H1 (cell line): ENCODE measurements around the gene ASS1. TPM values are rescaled to one million over a fixed set of nuclear protein-coding genes. Genes with fewer than 3 reads are reported as not detected.

Source experiments
- CTCF ChIA-PET: fragments of 300-600 bp; sonication (Branson Sonifier 250); formaldehyde crosslinking; loops from one replicate; lab custom pipeline; 2021; ENCODE audit not compliant: partially characterized antibody; lab: Charles Lee
- POLR2A ChIA-PET: fragments of 300-600 bp; sonication (Branson Sonifier 250); formaldehyde crosslinking; loops from one replicate; lab custom pipeline; 2021; ENCODE audit warnings: inconsistent platforms; ENCODE audit not compliant: partially characterized antibody; lab: Charles Lee
- DNase-seq, 2 experiments: peaks; one replicate each; pipeline versions ENCODE4 v3.0.0 to v3.0.0-alpha.2; 2010 to 2022; ENCODE audit warnings: low spot score in 2 of 2, low read depth in 1 of 2, mixed read lengths in 1 of 2
- FAIRE-seq: peaks from 2 replicates; lab custom pipeline; 2011; peaks lifted over from hg19 to GRCh38; lab: Jason Lieb, UNC
- H2AFZ ChIP-seq: 2 replicates; pipeline ENCODE4 v1.8.1; 2012; ENCODE audit warnings: low read length, inconsistent platforms
- H2AK5ac ChIP-seq: 2 replicates; pipeline ENCODE4 v1.6.1; 2013; ENCODE audit warnings: low read depth, low read length
- H2BK120ac ChIP-seq: replicated peaks from 2 replicates; pipeline ENCODE3; 2013; ENCODE audit warnings: low read depth, low read length, inconsistent platforms
- H2BK12ac ChIP-seq: 2 replicates; pipeline ENCODE4 v1.6.1; 2013; ENCODE audit warnings: low read depth, low read length
- H2BK15ac ChIP-seq: 2 replicates; pipeline ENCODE4 v1.6.1; 2013; ENCODE audit warnings: low read length
- H2BK20ac ChIP-seq: 2 replicates; pipeline ENCODE4 v1.6.1; 2013; ENCODE audit warnings: low read length
- H2BK5ac ChIP-seq: 2 replicates; pipeline ENCODE4 v1.6.1; 2013; ENCODE audit warnings: low read depth, low read length
- H3K14ac ChIP-seq: 2 replicates; pipeline ENCODE4 v1.6.1; 2013; ENCODE audit warnings: inconsistent platforms; ENCODE audit not compliant: insufficient read length
- H3K18ac ChIP-seq: 2 replicates; pipeline ENCODE4 v1.6.1; 2013; ENCODE audit warnings: low read length; ENCODE audit errors: extremely low read depth
- H3K23ac ChIP-seq: 2 replicates; pipeline ENCODE4 v1.6.1; 2013; ENCODE audit warnings: inconsistent platforms; ENCODE audit not compliant: insufficient read length
- H3K23me2 ChIP-seq: 2 replicates; pipeline ENCODE4 v1.6.1; 2013; ENCODE audit warnings: low read depth, low read length
- H3K27ac ChIP-seq: 2 replicates; pipeline ENCODE4 v1.6.1; 2011; ENCODE audit warnings: low read depth, low read length, inconsistent platforms
- H3K27me3 ChIP-seq, 4 experiments: replicated peaks in 1 of 4; 1 replicate in 1 of 4; 2 replicates in 3 of 4; pipeline versions ENCODE4 v1.6.1 to v1.8.1; 2011 to 2013; ENCODE audit warnings: low read length in 3 of 4, mild to moderate bottlenecking in 3 of 4, inconsistent platforms in 2 of 4, mixed read lengths in 2 of 4, moderate library complexity in 1 of 4; ENCODE audit not compliant: control insufficient read depth in 3 of 4, insufficient read depth in 3 of 4; ENCODE audit errors: extremely low read depth in 1 of 4
- H3K36me3 ChIP-seq, 4 experiments: 2 replicates each; pipeline versions ENCODE4 v1.6.1 to v1.8.1; 2011 to 2013; ENCODE audit warnings: mild to moderate bottlenecking in 4 of 4, low read length in 3 of 4, moderate library complexity in 2 of 4, control low read depth in 1 of 4, inconsistent platforms in 1 of 4; ENCODE audit not compliant: insufficient read depth in 4 of 4, control insufficient read depth in 2 of 4
- H3K4ac ChIP-seq: replicated peaks from 2 replicates; pipeline ENCODE3; 2013; ENCODE audit warnings: low read length, low read depth, mixed read lengths, inconsistent platforms; ENCODE audit not compliant: insufficient read length
- H3K4me1 ChIP-seq, 4 experiments: replicated peaks in 1 of 4; 1 replicate in 1 of 4; 2 replicates in 3 of 4; pipeline versions ENCODE4 v1.6.1 to v1.8.1; 2011 to 2013; ENCODE audit warnings: low read length in 3 of 4, inconsistent platforms in 2 of 4, mixed read lengths in 1 of 4; ENCODE audit not compliant: insufficient read depth in 4 of 4, control insufficient read depth in 3 of 4
- H3K4me2 ChIP-seq, 2 experiments: 2 replicates each; pipeline versions ENCODE4 v1.6.1 to v1.8.1; 2011 to 2013; ENCODE audit warnings: low read depth in 2 of 2, low read length in 2 of 2, control low read depth in 1 of 2, inconsistent platforms in 1 of 2, mild to moderate bottlenecking in 1 of 2; ENCODE audit not compliant: insufficient read depth in 1 of 2
- H3K4me3 ChIP-seq, 4 experiments: fragments of 200-600, 300-600 bp in 1 of 4; sonication (generic), shearing (Covaris generic), sonication (Bioruptor Twin) in 1 of 4; 2 replicates each; pipeline versions ENCODE4 v1.5.1 to v1.8.1; 2011 to 2016; ENCODE audit warnings: low read length in 4 of 4, low read depth in 3 of 4, control low read depth in 2 of 4, inconsistent platforms in 2 of 4, mild to moderate bottlenecking in 2 of 4, mixed read lengths in 1 of 4, moderate library complexity in 1 of 4; ENCODE audit not compliant: insufficient read depth in 2 of 4; ENCODE audit errors: extremely low read depth in 1 of 4
- H3K56ac ChIP-seq: replicated peaks from 2 replicates; pipeline ENCODE3; 2013; ENCODE audit warnings: low read depth, mild to moderate bottlenecking, mixed read lengths, low read length, inconsistent platforms; ENCODE audit not compliant: insufficient read length
- H3K79me1 ChIP-seq: 2 replicates; pipeline ENCODE4 v1.6.1; 2013; ENCODE audit warnings: low read depth, low read length, control low read depth
- H3K79me2 ChIP-seq, 2 experiments: 2 replicates each; pipeline versions ENCODE4 v1.6.1 to v1.8.1; 2012 to 2013; ENCODE audit warnings: low read length in 2 of 2, mild to moderate bottlenecking in 2 of 2, inconsistent platforms in 1 of 2; ENCODE audit not compliant: insufficient read depth in 2 of 2, control insufficient read depth in 1 of 2
- H3K9ac ChIP-seq, 4 experiments: replicated peaks in 1 of 4; 1 replicate in 1 of 4; 2 replicates in 3 of 4; pipeline versions ENCODE4 v1.6.1 to v1.8.1; 2011 to 2013; ENCODE audit warnings: low read depth in 3 of 4, low read length in 3 of 4, control low read depth in 2 of 4, mild to moderate bottlenecking in 2 of 4, moderate library complexity in 2 of 4, inconsistent platforms in 1 of 4; ENCODE audit errors: extremely low read depth in 1 of 4
- H3K9me3 ChIP-seq, 2 experiments: 2 replicates each; pipeline versions ENCODE4 v1.6.1 to v1.8.1; 2012 to 2013; ENCODE audit warnings: mild to moderate bottlenecking in 2 of 2, moderate library complexity in 2 of 2, control low read depth in 1 of 2, inconsistent platforms in 1 of 2, low read depth in 1 of 2, low read length in 1 of 2, mixed read lengths in 1 of 2; ENCODE audit not compliant: insufficient read depth in 2 of 2
- H4K20me1 ChIP-seq, 2 experiments: replicated peaks in 1 of 2; 2 replicates each; pipeline versions ENCODE3 to v1.8.1; 2011 to 2013; ENCODE audit warnings: inconsistent platforms in 2 of 2, low read length in 2 of 2, mild to moderate bottlenecking in 1 of 2; ENCODE audit not compliant: insufficient read depth in 2 of 2, control insufficient read depth in 1 of 2
- H4K5ac ChIP-seq: 2 replicates; pipeline ENCODE4 v1.6.1; 2013; ENCODE audit warnings: low read length, low read depth, mixed read lengths, inconsistent platforms; ENCODE audit not compliant: insufficient read length
- H4K8ac ChIP-seq: 2 replicates; pipeline ENCODE4 v1.8.0; 2013; ENCODE audit warnings: mild to moderate bottlenecking, moderate library complexity, low read length, inconsistent platforms; ENCODE audit not compliant: insufficient read depth; ENCODE audit errors: extremely low read depth
- H4K91ac ChIP-seq: replicated peaks from 2 replicates; pipeline ENCODE3; 2013; ENCODE audit warnings: low read length, mixed read lengths, inconsistent platforms; ENCODE audit not compliant: insufficient read length
- CEBPB ChIP-seq: IDR thresholded peaks from 2 replicates; pipeline ENCODE4 v1.6.1; 2012; ENCODE audit warnings: low read depth, low read length
- KDM1A ChIP-seq: fragments of 200-600, 300-600 bp; sonication (generic); IDR thresholded peaks from 2 replicates; pipeline ENCODE4 v1.7.1; 2016; ENCODE audit warnings: mild to moderate bottlenecking, low read length, borderline replicate concordance
- KDM4A ChIP-seq: IDR thresholded peaks from one replicate; pipeline ENCODE4 v1.7.1; 2012; ENCODE audit warnings: low read depth, mild to moderate bottlenecking, moderate library complexity, low read length, inconsistent platforms; ENCODE audit not compliant: severe bottlenecking
- POU5F1 ChIP-seq: IDR thresholded peaks from 2 replicates; pipeline ENCODE4 v1.6.1; 2011; ENCODE audit warnings: low read depth, mild to moderate bottlenecking, low read length, moderate library complexity
- TEAD4 ChIP-seq: IDR thresholded peaks from 2 replicates; pipeline ENCODE4 v1.6.1; 2012; ENCODE audit warnings: low read depth, low read length, inconsistent platforms, mixed read lengths
- WGBS, 2 experiments: shearing (Covaris generic) in 1 of 2; methylation state at CpG; one replicate each; pipeline versions ENCODE4 v1.1.6 to v1.1.7; 2013 to 2015; ENCODE audit warnings: low lambda C conversion rate in 2 of 2, mixed read lengths in 2 of 2, inconsistent platforms in 1 of 2, low coverage in 1 of 2, missing lambda C conversion rate in 1 of 2; ENCODE audit not compliant: insufficient replicate concordance in 2 of 2, insufficient coverage in 1 of 2, insufficient read length in 1 of 2; ENCODE audit errors: extremely low coverage in 1 of 2, missing lambda C conversion rate in 1 of 2; 5-methylcytosine and 5-hydroxymethylcytosine counted together
- polyA plus RNA-seq, 7 experiments: library from polyadenylated mRNA; depleted of rRNA in 3 of 7; stranded (reverse) in 5 of 7; unstranded in 2 of 7; fragments of >200 nt in 5 of 7; fragments of 200-250 nt in 2 of 7; gene quantifications; 1 replicate in 5 of 7; 2 replicates in 1 of 7; 4 replicates in 1 of 7; pipeline versions ENCODE4 v1.2.1 to v1.2.3, GENCODE V29; 2011 to 2013; ENCODE audit warnings: missing spikeins in 2 of 7, mixed read lengths in 2 of 7
- total RNA-seq: library from RNA; stranded (reverse); fragmentation: NEBNext Ultra II Directional; extraction: Animal tissue kit (Norgen Biotek cat#: 25700); gene quantifications from 2 replicates; pipeline ENCODE4 v1.2.1, GENCODE V29; 2021

The ASS1 gene
- total and polyA plus RNA-seq, 2 of the 8 experiments (the other 6 are each of a cell fraction or from before 2014, with no cell fraction given) = 108 to 296 TPM

DNA sequence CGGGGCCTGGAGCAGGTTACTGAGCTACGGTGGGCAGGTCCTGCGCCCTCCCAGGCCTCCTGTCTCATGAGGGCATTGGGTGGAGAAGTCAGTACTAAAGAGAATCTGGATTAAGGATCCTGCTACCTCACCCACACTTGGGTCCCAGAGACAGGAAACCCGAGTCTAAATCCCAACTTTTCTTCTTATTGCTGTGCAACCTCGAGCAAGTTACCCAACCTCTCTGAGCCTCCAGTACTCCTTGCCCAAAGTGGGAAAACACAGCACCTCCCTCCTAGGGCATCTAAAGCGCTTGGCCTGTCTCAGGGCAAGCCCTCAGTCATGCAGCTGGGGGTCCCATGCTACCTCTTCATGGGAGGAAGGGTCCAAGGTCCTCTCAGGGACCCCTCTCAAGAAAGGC, 28.2 kb downstream of the ASS1 start:
- Histone ChIP-seq H3K4me3 (no peak overlapping the region), H3K23me2 (0 out of 2 replicates have a peak, but pooled peaks cover 3% of the 10 kb centered on the region), H2BK5ac (no peak overlapping the region), H2BK12ac (peak overlapping the region; percentile 75; the same call in 1 of the 2 replicates), H3K27ac (no peak overlapping the region; the same call in 1 of the 2 replicates), H3K4ac (no peak overlapping the region), H4K20me1 (no peaks in the 10 kb centered on the region), H3K18ac (peak overlapping the region; percentile 13; the same call in 1 of the 2 replicates), H2AK5ac (no peak overlapping the region), H3K79me1 (no peaks in the 10 kb centered on the region; the same call in 1 of the 2 replicates), H2BK120ac (no peak overlapping the region), H3K14ac (no peak overlapping the region), H2BK15ac (no peak overlapping the region), H3K36me3 (peaks cover 0 to 22% (median 0%) of the 10 kb centered on the region in 4 experiments; a peak in 2 of 8 replicates), H4K5ac (no peak overlapping the region), H3K9me3 (no peaks in the 10 kb centered on the region), H4K8ac (0 out of 2 replicates have a peak overlapping the region, but pooled peaks have one; percentile 29), H2AFZ (no peak overlapping the region), H3K23ac (no peak overlapping the region), H3K56ac (no peak overlapping the region), H3K79me2 (no peaks in the 10 kb centered on the region), H3K4me2 (peak overlapping the region; percentile 40 to 55; a peak in 2 of 4 replicates), H3K9ac (no peak overlapping the region), H3K27me3 (no peaks in the 10 kb centered on the region), H2BK20ac (no peak overlapping the region), H3K4me1 (peaks cover 0 to 22% (median 12%) of the 10 kb centered on the region in 4 experiments; a peak in 6 of 7 replicates), H4K91ac (no peak overlapping the region)
- POLR2A ChIA-PET = interaction anchor here (1.2 to 1.6 kb wide), 3 partner anchors 10 to 23 kb away, joined by 3 to 8 read pairs (median 5); no protein-coding TSS in a partner anchor
- 94% methylated on average over 6 of the region's 6 CpGs; no CpG with 5 or more reads in 1 of the 2 experiments for WGBS, 2 experiments
- DNase-seq (no peak), FAIRE-seq (no peak)
- TF ChIP-seq KDM1A (peak; percentile 98), KDM4A (no peak), CEBPB (no peak), TEAD4 (no peak), POU5F1 (no peak)
- CTCF ChIA-PET = interaction anchor here (0.9 to 13.0 kb wide), 5 partner anchors 10 to 220 kb away, joined by 3 to 136 read pairs (median 4); no protein-coding TSS in a partner anchor
